ENCODE results near the gene LRRC28.

LRRC28 gene

DNA sequence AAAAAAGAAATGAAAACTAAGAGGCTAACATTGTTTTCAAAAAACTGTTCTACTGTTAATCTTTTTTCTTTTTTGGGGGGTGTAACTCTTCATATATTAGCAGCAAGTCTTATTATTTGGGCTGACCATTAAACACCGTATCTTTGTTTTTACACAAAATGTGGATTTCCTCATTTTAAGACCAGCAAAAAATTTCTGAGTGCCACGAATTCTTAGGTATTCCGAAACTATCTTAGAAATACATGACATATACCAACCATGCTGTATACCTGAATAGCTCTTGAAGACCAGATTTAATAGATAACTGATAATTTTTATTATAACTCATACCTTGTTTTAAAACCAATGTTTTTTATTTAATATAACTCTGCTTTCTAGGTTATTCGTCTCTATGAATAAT, 1.3 kb upstream of the LRRC28 start:
- no peak for DNase-seq

DNA sequence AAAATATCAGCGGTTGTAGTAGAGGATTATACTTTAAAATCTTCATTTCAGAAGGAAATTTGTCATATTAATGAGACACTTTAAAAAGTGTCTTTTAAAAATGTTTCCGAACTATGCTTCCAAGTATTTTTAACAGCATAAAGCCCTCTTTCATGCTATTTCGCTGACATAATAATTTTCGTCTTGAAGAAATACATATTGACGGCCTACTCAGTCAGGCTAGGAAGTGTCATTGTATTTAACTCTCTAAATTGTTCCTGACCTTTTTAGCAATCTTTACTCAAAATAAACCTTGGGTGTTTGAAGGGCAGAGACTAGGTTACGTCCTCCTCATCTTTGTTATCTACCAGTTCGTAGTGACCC, 806 bp upstream of the LRRC28 start:
- no peak for DNase-seq

DNA sequence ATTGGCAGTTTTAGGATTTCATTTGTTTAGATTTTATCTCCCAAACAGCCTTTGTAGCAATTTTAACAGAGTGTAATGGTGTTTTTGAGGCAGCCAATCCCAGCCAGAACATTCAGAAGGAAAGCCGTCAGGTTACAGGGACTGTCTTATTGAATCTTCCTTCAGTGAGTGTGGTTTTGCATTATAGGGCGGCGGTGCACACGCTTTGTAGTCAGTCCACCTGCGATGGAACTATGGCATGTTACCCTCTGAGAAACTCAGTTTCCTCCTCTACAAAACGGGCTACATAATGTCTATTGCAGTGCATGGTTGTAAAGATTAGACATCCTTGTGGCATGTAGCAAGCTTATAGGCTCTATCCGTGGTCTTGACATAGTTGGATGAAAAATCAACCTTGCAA, 1.0 kb downstream of the LRRC28 start:
- DNase-seq, result no peak

DNA sequence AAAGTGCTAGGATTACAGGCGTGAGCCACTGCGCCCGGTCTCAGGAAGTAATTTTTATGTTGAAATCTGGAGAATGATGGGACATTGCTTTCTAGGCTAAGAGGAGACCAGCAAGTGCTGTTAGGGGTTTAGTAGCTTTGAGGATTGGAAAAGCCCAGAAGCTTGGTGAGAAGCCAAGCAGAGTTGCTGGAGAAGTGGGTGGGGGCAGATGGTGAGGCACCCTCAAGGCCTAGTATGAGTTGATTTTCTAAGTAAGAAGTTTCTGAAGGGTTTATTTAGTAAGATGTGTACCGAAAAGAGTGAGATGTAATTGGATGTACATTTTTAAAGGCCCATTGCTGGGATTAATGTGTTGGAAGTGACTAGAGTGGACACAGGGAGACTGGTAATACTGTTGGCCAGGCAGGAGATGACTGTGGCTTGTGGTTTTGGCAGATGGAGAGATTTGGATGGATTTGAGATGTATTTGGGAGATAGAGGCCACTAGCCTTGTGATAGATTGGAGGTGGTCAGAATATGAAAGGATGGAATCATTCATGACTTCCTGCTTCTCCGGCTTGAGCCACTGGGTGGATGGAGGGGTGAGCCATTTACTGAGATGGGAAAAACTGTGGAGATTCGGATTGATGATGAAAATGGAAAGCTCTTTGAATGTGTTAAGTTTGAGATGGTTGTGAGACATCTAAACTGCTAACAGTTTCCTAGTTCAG, 2.3 kb downstream of the LRRC28 start:
- no peak for DNase-seq

DNA sequence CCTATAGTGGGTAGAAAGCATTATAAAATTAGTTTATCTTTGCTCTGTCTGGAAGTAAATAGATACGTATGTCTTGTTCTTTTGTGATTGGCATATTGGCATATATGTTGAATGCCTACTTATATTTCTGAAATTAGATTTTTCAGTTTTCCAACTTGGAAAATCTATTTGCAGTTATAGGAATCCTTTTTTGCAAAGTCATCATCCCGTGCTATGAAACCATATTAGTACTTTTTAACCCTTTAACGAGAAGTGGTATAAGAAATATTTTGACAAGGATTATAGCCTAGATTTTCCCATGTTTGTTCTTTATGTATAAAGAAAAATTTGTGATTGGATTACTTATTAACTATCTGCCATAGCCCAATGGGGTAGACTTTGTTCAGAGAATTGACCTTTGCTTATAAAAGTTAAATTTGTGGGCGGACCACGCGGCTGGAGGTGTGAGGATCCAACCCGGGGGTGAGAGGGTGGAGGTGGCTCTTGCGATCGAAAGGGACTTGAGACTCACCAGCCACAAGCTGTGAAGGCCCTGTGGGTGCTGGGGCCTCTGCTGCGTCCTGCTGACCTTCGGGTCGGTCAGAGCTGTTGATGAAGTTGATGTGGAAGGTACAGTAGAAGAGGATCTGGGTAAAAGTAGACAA, 5.9 kb downstream of the LRRC28 start:
- DNase-seq, result no peak

DNA sequence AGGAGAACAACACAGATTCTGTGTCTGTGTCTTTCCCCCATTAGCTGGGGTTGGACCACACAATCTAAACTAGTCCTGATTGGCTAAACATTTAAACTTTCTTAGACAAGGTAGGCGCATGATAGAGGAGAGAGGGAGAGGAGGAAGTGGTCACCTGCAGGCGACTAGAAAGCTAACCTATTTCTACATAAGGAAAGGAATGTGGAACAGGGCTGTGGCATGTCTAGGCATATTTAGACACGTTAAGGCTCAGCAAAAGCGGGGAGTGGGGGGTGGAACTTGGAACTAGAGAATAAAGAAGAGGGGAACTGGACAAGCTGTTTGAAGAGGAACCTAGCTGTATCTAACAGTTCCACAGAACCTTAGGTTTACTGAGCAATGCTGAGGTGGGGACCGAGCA, 12.8 kb downstream of the LRRC28 start:
- DNase-seq, result no peak

DNA sequence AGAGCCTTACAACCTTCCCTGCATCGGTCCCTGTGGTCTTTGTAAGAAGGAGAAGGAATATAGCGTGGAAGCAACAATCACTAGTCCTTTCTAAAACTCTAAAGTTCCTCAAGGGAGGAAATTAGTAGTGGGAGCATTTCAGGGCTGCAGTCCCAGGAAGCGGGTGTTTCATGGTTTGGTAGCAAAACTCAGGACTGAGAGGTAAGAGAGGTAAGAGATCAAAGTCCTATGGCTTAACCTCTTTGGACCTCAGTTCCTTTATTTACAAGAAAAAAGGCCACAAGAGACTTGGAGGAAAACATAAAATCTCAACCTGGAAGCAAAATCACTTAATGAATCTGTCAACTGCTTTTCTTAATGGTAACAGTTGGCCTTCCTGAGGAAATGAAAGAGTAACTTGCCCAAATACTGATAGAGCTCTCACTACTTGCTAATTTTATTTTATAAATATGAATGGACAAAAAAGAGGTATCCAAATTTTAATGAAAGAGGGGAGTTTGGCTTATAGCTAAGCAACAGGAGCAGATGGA, 14.3 kb downstream of the LRRC28 start:
- no peak for DNase-seq

DNA sequence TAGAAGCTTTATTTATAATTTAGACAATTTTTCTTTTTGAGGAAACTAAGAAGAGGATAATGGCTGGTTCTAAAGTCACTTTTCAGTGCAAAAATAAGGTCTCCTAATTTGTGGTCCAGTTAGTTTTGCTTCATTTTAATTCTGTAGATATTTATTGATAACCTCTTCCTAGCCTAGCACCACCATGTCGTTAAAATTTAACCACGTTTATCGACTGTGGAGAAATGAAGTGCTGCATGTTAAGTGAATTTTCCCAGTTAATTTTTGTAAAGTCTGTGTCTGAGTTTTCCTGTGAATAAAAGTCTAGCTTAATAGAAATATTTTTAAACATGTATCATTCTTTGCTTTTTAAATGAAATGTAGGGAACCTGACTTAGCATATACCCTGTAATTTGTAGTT, 16.7 kb downstream of the LRRC28 start:
- no peak for DNase-seq

DNA sequence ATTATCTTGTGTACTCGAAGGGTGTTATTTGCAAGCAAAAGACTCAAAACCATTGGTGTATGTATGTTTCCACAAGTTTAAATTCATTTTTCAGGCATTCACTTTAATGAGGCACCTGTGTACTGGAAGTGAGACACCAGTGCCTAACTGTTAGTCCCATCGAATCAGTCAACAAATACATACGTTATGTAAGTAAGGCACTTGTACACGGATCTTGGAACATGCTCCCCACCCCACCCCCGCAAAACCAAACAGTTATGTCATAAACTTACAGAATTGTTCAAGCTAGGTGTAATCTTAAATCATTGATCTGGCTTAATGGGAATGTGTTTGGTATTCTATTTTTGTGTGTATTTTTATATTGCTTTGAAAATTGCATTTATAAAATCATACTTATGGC, 17.1 kb downstream of the LRRC28 start:
- DNase-seq, result no peak

DNA sequence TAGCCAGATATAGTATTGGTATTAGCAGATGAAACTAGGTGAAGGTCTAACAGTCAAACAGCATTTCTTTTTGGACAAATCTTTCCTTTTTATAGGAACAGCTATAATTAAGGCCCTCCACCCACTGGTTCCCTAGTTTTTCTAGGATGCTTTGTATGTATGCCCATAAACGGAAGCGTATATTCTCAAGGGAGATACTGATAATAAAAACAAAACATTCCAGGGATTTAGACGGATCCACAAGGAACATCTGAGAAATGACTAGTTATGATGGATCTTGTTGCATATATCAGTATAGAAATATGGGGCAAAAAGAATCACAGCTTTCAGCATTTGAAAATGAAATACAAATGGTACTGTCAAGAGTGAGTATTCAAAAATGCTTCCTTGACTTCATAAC, 22.5 kb downstream of the LRRC28 start:
- no peak for DNase-seq

DNA sequence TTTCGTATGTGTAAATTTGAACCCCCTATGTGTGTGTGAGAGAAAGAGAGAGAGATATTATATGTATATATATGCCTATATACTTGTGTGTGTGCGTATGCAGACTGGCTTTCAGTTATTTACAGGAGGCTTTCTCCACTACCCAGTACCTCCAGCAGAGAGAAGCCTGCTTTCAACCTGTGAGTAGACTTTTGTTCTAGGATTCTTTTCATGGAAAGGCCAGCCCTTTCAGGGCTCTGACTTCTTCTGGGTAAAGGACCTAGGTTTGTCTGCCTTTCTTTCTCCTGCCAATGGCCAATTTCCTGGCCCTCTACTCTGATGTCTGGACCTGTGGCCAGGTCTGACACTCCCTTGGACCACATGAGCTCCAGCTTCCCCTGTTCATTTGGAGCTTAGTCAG, 23.8 kb downstream of the LRRC28 start:
- DNase-seq, result no peak

DNA sequence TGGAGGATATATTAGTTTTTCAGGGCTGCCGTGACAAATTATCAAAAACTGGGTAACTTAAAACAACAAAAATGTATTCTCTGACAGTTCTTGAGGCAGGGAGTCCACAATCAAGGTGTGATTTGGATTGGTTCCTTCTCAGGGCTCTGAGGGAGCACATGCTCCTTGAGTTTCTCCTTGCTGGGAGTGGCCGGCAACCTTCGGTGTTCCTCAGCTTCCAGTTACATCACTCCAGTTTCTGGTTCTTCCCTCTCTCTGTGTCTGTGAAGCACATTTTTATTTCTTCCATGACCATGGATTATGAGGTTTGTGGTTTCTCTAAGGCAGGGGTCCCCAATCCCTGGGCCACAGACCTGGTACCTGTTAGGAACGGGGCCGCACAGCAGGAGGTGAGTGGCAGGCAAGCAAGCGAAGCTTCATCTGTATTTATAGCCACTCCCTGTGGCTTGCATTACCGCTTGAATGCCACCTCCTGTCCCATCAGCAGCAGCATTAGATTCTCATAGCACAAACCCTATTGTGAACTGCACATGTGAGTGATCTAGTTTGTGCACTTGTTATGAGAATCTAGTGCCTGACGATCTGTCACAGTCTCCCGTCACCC, 24.3 kb downstream of the LRRC28 start:
- DNase-seq, result no peak

DNA sequence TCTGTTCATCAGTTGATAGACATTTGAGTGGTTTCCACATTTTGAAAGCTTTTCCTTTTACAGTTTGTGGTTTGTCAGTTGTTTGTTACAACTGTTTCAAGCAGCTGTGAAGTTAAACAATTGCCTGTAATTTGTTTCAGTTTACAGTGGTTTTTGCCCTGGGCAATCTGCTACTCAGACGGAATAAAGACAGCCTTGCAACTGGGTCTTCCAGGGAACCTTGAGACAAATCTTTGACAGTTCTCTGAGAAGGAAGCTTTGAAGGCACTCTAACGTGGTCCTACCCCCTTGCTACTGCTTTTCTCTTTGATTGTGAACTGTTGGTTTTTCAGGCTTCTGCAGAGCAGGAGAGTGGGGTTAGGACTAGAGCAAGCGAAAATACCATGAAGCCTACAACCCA, 28.0 kb downstream of the LRRC28 start:
- no peak for DNase-seq

DNA sequence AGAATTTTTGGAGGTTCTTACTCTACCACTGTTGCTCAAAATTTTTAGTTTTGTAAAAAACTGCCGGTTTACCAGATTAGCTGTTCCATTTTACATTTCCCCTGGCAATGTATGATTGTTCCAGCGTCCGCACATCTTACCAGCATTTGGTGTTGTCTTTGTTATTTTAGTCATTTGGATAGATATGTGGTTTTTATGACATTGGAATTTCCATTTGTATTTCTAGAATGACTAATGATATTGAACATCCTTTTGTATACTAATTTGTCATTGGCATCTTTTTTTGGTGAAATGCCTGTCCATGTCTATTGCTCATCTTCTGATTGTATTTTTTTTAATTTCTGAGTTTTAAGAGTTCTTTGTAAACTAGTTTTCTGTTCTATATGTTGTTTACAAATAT, 28.5 kb downstream of the LRRC28 start:
- DNase-seq, result no peak

DNA sequence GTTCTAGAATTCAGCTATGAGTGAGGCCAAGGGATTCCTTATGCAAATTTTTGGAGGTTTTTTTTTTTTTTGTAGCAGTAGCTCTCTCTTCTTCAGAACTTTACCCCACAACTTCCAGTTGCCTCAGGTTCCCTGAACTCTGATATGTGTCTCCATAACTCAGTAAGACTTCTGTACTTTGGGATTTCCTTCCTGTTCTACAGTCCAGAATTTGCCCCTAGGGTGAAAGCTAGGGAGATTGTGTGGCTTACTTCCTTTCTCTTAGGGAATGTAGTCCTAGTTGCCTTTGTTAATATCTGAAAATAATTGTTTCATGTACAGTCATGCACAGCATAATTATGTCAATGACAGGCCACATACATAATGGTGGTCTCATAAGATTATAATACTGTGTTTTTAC, 30.8 kb downstream of the LRRC28 start:
- DNase-seq, result no peak

DNA sequence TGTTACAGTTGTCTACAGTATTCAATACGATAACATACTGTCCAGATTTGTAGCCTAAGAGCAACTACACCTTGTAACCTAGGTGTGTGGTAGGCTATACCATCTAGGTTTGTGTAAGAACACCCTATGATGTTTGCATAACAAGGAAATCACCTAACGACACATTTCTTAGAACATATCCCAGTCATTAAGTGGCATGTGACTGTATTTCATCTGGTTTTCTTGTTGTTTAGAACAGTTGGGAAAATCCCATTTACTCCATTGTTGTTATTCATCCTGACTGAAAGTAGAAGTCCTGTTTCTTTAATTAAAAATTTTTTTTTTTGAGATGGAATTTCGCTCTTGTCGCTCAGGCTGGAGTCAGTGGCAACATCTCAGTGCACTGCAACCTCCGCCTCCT, 31.3 kb downstream of the LRRC28 start:
- DNase-seq, result no peak

DNA sequence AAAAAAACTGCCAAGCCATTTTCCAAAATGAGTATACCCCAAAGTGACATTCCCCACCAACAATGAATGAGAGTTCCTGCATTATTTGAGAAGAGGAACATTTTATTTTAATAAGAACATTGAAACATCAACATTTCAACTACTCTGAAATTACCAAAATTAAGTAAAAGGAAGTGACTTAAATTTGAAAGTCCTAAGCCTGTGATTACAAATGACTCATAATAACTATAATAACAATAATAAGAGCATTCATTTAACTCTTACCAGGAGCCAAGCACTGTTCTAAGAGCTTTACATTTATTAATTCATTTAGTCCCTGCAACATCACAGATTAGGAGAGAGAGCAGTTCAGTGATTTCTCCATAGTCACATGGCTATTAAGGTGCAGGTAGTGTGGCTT, 32.4 kb downstream of the LRRC28 start:
- no peak for DNase-seq

DNA sequence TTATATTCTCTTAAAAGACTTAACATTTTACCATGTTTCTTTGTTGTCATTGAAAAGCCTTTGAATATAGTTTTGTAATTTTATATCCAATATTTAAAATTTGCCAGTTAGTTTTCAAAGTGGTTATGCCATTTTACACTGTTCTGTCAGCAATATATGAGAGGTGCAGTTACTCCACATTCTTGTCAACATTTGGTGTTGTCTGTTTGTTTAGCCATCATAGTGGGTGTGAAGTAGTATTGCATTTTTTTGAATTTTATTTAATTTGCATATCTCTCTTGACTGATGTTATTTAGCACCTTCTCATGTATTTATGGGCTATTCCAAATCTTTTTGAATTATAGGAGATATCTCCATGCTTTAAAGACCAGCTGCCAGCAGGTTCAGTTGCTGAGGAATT, 40.4 kb downstream of the LRRC28 start:
- no peak for DNase-seq

DNA sequence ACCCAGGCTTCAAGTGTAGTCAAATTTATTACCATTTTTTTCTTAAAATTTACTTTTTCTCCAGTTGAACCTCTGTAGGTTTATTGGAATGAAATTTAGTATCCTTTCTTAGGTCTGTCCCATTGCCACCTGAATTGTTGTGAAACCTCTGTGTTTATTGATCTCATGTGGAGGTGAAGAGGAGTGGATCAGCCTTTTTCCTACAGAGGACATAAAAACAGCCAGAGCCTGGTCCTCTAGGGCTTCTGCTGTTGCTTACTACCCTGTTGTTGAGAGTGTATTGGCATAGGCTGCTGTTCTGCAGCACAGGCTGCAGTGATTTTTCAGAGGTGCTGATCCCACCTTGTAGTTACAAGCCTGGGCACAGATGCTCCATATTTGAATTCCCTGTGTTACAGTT, 44.6 kb downstream of the LRRC28 start:
- DNase-seq, result no peak

DNA sequence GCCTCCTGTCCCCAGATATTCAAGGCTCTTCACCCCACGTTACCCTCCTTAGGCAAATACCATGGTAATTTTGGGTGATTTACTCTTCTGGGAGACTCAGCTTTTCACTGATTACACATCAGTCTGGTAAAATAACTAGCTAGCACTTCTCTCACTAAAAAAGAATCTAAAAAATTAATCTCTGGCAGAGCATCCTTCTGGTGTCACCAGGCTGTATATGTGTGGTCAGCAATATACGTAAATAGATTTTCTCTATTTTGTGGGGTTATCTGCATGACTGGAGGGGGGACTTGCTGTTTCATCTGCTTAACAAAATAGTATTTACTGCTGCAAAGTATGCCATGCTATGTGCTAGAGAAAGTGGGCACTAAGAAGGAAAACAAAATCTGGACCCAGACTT, 45.1 kb downstream of the LRRC28 start:
- DNase-seq, result no peak

DNA sequence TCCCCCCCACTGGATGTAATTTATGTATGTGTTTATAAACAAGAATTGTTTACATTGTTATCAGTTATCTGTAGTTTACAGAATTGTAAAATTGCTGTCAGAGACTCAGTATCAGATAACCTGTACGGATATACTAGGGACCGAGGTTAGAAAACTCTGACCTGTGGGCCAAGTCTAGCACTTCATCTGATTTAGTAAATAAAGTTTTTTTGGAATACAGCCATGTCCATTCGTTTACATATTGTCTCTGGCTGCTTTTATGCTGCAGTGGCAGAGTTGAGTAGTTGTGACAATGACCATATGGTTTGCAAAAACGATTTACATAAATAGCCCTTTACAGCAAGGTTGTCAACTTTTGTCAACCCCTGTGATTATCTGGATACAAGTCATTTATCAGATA, 52.6 kb downstream of the LRRC28 start:
- no peak for DNase-seq

DNA sequence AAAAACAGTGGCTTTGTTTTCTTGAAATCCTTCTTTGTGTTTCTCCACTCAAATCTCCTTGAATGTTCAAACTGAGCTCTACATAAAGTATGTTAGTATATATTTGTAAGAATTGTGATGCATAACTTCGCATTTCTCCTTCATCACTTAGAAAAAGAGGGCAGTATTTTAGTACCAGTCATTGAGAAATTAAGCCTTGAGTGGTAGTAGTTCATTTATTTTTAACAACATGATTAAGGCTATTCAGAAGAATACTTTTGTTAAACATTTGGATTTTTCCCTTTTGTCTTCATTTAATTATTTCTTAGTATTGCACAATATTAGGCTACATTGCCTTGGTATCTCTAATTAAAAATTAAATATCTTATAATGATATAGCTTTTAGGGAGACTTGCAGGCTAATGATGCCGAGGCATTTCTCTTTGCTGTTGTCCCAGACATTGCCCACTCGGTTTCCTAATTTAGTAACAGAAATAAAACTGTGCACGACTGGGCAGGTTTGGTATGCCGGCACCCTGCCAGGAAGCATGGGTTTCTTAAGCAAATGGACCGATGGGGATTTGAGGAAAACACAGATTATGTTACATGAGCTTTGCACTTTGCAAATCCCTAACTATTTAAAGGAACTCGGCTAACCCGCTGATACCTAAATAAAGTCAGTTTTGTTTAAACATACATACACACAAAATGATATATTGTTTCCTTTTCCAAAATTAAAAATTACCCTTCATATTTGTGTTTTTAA, 54.7 kb downstream of the LRRC28 start:
- no peak for DNase-seq

DNA sequence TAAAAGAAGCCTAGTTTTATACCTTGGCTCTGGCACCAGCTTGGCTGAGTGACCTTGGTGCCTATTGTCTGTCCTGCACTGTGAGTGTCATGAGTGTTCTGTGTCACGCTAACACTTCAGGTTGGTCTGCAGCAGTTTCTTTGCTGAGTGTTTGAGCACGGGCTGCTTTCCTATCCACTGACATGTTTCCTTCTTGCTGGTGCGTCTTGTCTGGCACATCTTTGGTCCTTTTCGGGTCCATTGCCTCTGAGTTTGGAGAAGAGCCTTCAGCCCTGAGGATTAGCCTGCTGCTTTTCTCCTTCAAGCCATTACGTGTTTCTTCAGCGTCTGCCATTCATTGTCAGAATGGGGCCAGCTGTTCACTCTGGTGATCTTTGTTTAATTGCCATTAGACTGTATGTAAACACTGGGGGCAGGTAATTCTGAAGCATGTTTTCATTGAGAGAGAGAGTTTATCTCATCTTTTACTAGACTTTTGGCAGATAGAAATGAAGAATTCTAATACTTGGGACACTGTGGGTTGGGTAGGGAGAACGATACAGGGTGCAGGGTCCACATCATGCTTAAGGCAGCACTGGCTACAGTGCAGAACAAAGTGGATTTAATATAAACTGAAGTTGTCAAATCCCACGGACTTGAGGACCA, 55.5 kb downstream of the LRRC28 start:
- DNase-seq, result no peak
